Measurements from ENCODE around the gene CDC42BPB. TPM values are rescaled to one million over a fixed set of nuclear protein-coding genes. Genes with fewer than 3 reads are reported as not detected.

CDC42BPB gene
- total RNA-seq, 4 donors from 2014 or later, result 80.6 to 157 (median 118) TPM

DNA sequence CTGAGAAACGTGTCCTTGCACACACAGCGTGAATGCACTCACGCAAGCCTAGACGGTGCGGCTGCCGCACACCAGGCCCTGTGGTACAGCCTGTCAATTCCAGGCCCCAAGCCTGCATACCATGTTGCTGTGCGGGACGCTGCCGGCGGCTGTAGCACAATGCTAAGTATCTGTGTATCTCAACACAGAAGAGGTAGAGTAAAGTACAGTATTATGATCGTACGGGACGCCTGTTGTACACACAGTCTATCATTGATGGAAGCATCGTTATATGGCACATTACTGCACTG is 89.9 kb downstream of the CDC42BPB start:
- no peaks in the 10 kb centered on the region for H3K36me3 ChIP-seq

DNA sequence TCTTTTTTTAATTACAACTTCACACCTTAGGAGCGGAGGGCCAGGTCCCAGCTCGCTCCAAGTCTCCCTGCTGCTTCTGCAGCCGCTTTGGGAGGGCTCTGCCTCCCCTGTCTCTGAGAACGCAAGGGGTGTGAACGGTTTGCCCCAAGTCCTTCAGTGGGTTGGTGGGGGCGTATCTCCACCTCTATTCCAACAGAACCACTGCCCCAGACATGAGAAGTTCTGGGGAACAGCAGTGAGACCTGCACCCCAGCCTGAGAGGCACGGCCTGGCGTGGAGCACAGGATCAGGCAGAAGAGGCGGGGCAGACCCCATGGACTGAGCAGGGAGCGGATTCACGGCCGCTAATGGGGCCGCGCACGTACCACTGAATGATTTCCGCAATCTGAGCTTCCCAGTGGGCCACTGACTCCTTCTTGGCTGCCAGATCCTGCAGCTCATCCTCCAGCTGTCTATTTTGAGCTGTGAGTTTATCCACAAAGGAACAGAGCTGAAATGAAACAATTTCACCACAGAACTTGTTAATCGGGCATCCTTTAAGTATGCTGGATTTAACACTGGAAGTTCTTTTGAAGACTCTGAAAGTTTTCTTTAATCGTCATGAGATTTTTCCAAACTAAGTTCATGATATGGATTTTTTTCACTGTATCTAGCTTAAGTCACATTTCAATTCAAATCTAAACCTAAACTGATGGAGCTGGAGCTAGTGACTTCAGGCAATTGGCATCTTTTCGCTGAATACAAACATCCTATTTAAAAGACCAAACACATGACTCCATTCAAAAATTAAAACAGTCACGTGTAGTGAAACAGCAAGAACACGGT is 90.5 kb downstream of the CDC42BPB start:
- intact Hi-C loops (cut with DNase I; ENCODE audit: low total_unique reads), result no loop called here
- H3K36me3 ChIP-seq, result no peaks in the 10 kb centered on the region
- no peak for DNase-seq

More for the DNA sequence above, 89.9 kb downstream of the CDC42BPB start:
- intact Hi-C loops (cut with DNase I; ENCODE audit: low total_unique reads), result no loop called here
- TF ChIP-seq POLR2A (IDR thresholded peaks at IDR 0.05) (no peak), CTCF (IDR thresholded peaks at IDR 0.05) (no peak)
- H3K4me3 ChIP-seq, result no peak overlapping the region
- DNase-seq, result no peak
- H3K27me3 ChIP-seq, result no peaks in the 10 kb centered on the region
- H3K27ac ChIP-seq, result no peak overlapping the region
- H3K4me1 ChIP-seq, result no peaks in the 10 kb centered on the region
- no peaks in the 10 kb centered on the region for H3K9me3 ChIP-seq

GRCh38 chr14:102965971-102966655 is 91.2 kb downstream of the CDC42BPB start:
- H3K4me3 ChIP-seq, result no peak overlapping the region
- no peak for DNase-seq
- H3K27ac ChIP-seq, result no peak overlapping the region
- H3K4me1 ChIP-seq, result no peaks in the 10 kb centered on the region
- intact Hi-C loops (cut with DNase I; ENCODE audit: low total_unique reads), result no loop called here
- H3K27me3 ChIP-seq, result no peaks in the 10 kb centered on the region
- H3K9me3 ChIP-seq, result no peaks in the 10 kb centered on the region
- TF ChIP-seq POLR2A (IDR thresholded peaks at IDR 0.05), result no peak
- TF ChIP-seq CTCF (IDR thresholded peaks at IDR 0.05), result no peak
- no peaks in the 10 kb centered on the region for H3K36me3 ChIP-seq

More for the DNA sequence above, 90.5 kb downstream of the CDC42BPB start:
- Histone ChIP-seq H3K9me3 (no peaks in the 10 kb centered on the region), H3K27me3 (no peaks in the 10 kb centered on the region), H3K27ac (no peak overlapping the region), H3K4me3 (no peak overlapping the region), H3K4me1 (no peaks in the 10 kb centered on the region)
- TF ChIP-seq CTCF (IDR thresholded peaks at IDR 0.05) (no peak), POLR2A (IDR thresholded peaks at IDR 0.05) (no peak)

DNA sequence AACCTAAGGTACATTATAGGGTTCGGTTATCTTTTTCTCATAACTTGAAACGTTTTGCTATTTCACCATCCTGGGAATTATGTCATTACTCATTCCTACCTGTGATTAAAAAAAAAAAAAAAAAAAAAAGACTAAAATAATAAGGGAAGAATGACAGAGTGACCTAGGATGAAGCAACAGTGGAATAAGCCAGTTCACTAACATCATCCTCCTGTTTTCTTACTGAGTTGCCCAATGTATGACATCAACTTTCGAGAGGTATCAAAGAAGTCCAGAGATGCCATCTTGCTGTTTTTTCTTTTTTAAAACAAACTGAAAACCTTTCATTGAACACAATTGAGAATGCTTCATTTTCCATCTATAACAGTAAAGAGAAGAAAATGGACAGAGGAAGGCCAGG is 92.1 kb downstream of the CDC42BPB start:
- H3K4me1 ChIP-seq, result no peaks in the 10 kb centered on the region
- no peak overlapping the region for H3K27ac ChIP-seq
- H3K9me3 ChIP-seq, result no peaks in the 10 kb centered on the region
- intact Hi-C loops (cut with DNase I; ENCODE audit: low total_unique reads), result no loop called here
- H3K27me3 ChIP-seq, result no peaks in the 10 kb centered on the region
- H3K4me3 ChIP-seq, result no peak overlapping the region
- no peak for DNase-seq
- no peak for TF ChIP-seq POLR2A (IDR thresholded peaks at IDR 0.05)
- no peak for TF ChIP-seq CTCF (IDR thresholded peaks at IDR 0.05)
- no peaks in the 10 kb centered on the region for H3K36me3 ChIP-seq

- intact Hi-C loops (cut with DNase I; ENCODE audit: low total_unique reads), result no loop called here
- no peaks in the 10 kb centered on the region for H3K9me3 ChIP-seq
Measured at GRCh38 chr14:102964152-102964730, 93.1 kb downstream of the CDC42BPB start.

More at GRCh38 chr14:102964152-102964730, 93.1 kb downstream of the CDC42BPB start:
- H3K27ac ChIP-seq, result no peak overlapping the region
- H3K27me3 ChIP-seq, result no peaks in the 10 kb centered on the region
- TF ChIP-seq CTCF (IDR thresholded peaks at IDR 0.05) (no peak), POLR2A (IDR thresholded peaks at IDR 0.05) (no peak)
- no peak overlapping the region for H3K4me3 ChIP-seq
- H3K4me1 ChIP-seq, result no peaks in the 10 kb centered on the region
- no peaks in the 10 kb centered on the region for H3K36me3 ChIP-seq
- DNase-seq, result no peak
